GM12878 (cell line): Measurements from ENCODE around the gene KRT71. TPM values are rescaled to one million over a fixed set of nuclear protein-coding genes. Genes with fewer than 3 reads are reported as not detected.

Experiments used
- ATAC-seq: fragments of 200-7000 bp; cut with Tn5 transposase; 3 replicates; pipeline ENCODE4 v1.9.1; 2020; ENCODE audit warnings: mild to moderate bottlenecking, moderate library complexity
- BruUV-seq: library from RNA; stranded (reverse); fragments of 400-500 nt; replicated peaks from 2 replicates; lab custom pipeline; 2021; lab: Mats Ljungman, UMichigan
- CTCF ChIA-PET: fragments of 300-600 bp; sonication (Branson Sonifier 250); formaldehyde crosslinking; extraction: SDS; loops from one replicate; lab custom pipeline; 2021; ENCODE audit warnings: inconsistent platforms; lab: Yijun Ruan, JAX
- POLR2A ChIA-PET: fragments of 350-600 bp; formaldehyde crosslinking; extraction: SDS; loops from one replicate; lab custom pipeline; 2021; ENCODE audit warnings: inconsistent platforms; lab: Charles Lee
- RAD21 ChIA-PET: fragments of 300-600 bp; sonication (Branson Sonifier 250); formaldehyde crosslinking; loops from one replicate; lab custom pipeline; 2023; ENCODE audit warnings: antibody characterized with exemption; ENCODE audit not compliant: unreplicated experiment; lab: Charles Lee
- SMC1A ChIA-PET: fragments of 300-600 bp; sonication (Branson Sonifier 250); formaldehyde crosslinking; loops from one replicate; lab custom pipeline; 2023; ENCODE audit not compliant: unreplicated experiment, uncharacterized antibody; lab: Charles Lee
- DNase-seq: peaks from one replicate; pipeline ENCODE4 v3.0.0-alpha.2; 2011; ENCODE audit warnings: low read depth, low spot score
- FAIRE-seq: peaks from 3 replicates; lab custom pipeline; 2011; peaks lifted over from hg19 to GRCh38; lab: Jason Lieb, UNC
- H2AFZ ChIP-seq: 2 replicates; pipeline ENCODE4 v1.6.0; 2011; ENCODE audit warnings: low read depth, low read length, control low read depth; ENCODE audit not compliant: control insufficient read depth
- H3K27ac ChIP-seq: 2 replicates; pipeline ENCODE4 v1.5.1; 2011; ENCODE audit warnings: control low read depth; ENCODE audit not compliant: control insufficient read depth, insufficient read depth
- H3K27me3 ChIP-seq, 2 experiments: replicated peaks in 1 of 2; 2 replicates each; pipeline versions ENCODE4 v1.6.0 to v1.6.1; 2011; ENCODE audit warnings: low read length in 1 of 2; ENCODE audit not compliant: control insufficient read depth in 2 of 2, insufficient read depth in 2 of 2
- H3K36me3 ChIP-seq, 2 experiments: 2 replicates each; pipeline ENCODE4 v1.5.1; 2011; ENCODE audit warnings: low read length in 1 of 2; ENCODE audit not compliant: control insufficient read depth in 2 of 2, insufficient read depth in 2 of 2
- H3K4me1 ChIP-seq: 2 replicates; pipeline ENCODE4 v1.6.1; 2011; ENCODE audit warnings: mild to moderate bottlenecking, low read length, moderate library complexity, mixed read lengths; ENCODE audit not compliant: control insufficient read depth, insufficient read depth
- H3K4me2 ChIP-seq: 2 replicates; pipeline ENCODE4 v1.6.0; 2011; ENCODE audit warnings: control low read depth; ENCODE audit not compliant: control insufficient read depth, insufficient read depth
- H3K4me3 ChIP-seq: fragments of 200-600 bp; sonication (generic); 2 replicates; pipeline ENCODE4 v1.5.1; 2016
- H3K79me2 ChIP-seq: 2 replicates; pipeline ENCODE4 v1.6.0; 2011; ENCODE audit warnings: low read length; ENCODE audit not compliant: control insufficient read depth, insufficient read depth
- H3K9ac ChIP-seq: 2 replicates; pipeline ENCODE4 v1.8.0; 2011; ENCODE audit warnings: low read length, control low read depth, mixed read lengths; ENCODE audit not compliant: control insufficient read depth, insufficient read depth
- H3K9me3 ChIP-seq: replicated peaks from 3 replicates; pipeline ENCODE4 v1.5.1; 2011; ENCODE audit warnings: mild to moderate bottlenecking, low read length; ENCODE audit not compliant: control insufficient read depth, insufficient read depth
- H4K20me1 ChIP-seq: 2 replicates; pipeline ENCODE4 v1.6.0; 2011; ENCODE audit not compliant: control insufficient read depth, insufficient read depth
- BCL11A ChIP-seq: IDR thresholded peaks from 2 replicates; pipeline ENCODE4 v1.6.1; 2011; ENCODE audit warnings: low read depth, low read length
- FOS ChIP-seq: IDR thresholded peaks from 3 replicates; pipeline ENCODE4 v1.6.1; 2011; ENCODE audit warnings: borderline replicate concordance; ENCODE audit not compliant: insufficient read length; ENCODE audit errors: extremely low read depth
- RAD21 ChIP-seq: IDR thresholded peaks from 2 replicates; pipeline ENCODE4 v1.6.1; 2011; ENCODE audit warnings: mild to moderate bottlenecking, low read depth, low read length, moderate library complexity; ENCODE audit not compliant: insufficient read depth
- RB1 ChIP-seq: fragments of 450-650 bp; formaldehyde crosslinking; IDR thresholded peaks from 2 replicates; pipeline ENCODE4 v1.6.1; 2017; ENCODE audit warnings: mild to moderate bottlenecking, borderline replicate concordance
- STAT1 ChIP-seq: fragments of 450-650 bp; conservative IDR thresholded peaks from 2 replicates; pipeline ENCODE4 v1.6.1; 2014; ENCODE audit warnings: antibody characterized with exemption, mild to moderate bottlenecking
- WGBS: methylation state at CpG from one replicate; pipeline ENCODE4 v1.1.6; 2016; ENCODE audit warnings: low lambda C conversion rate; ENCODE audit not compliant: insufficient replicate concordance, insufficient coverage; ENCODE audit errors: missing lambda C conversion rate; 5-methylcytosine and 5-hydroxymethylcytosine counted together
- in situ Hi-C: fragments of 300-500 bp; cut with MboI; formaldehyde crosslinking; loops from 9 replicates; pipeline ENCODE4 v1.14.3; 2018; ENCODE audit warnings: mixed read lengths
- intact Hi-C: fragments of 100-400 bp; cut with micrococcal nuclease; formaldehyde crosslinking; loops from one replicate; pipeline ENCODE4 v1.14.2; 2022; ENCODE audit not compliant: unreplicated experiment
- polyA plus RNA-seq, 11 experiments: library from polyadenylated mRNA; depleted of rRNA in 4 of 11; unstranded in 6 of 11; stranded (reverse) in 5 of 11; fragments of >200 nt; fragmentation: Nextera tagmentation in 4 of 11; fragmentation: Illumina TruSeq in 1 of 11; extraction: Ambion mirVana in 4 of 11; extraction: Trizol in 1 of 11; gene quantifications; 1 replicate in 1 of 11; 2 replicates in 10 of 11; pipeline versions ENCODE4 v1.2.1 to v1.2.3, GENCODE V29; 2011 to 2016; ENCODE audit warnings: inconsistent platforms in 2 of 11, missing spikeins in 2 of 11, low read depth in 1 of 11
- total RNA-seq, 4 experiments: library from RNA; depleted of rRNA in 3 of 4; stranded (reverse); fragments of >200 nt in 3 of 4; fragmentation: Illumina TruSeq in 1 of 4; extraction: Trizol in 1 of 4; gene quantifications; 2 replicates each; pipeline versions ENCODE4 v1.2.1 to v1.2.3, GENCODE V29; 2013 to 2021
- TF ChIP-seq, protein P1 (sequence below): fragments of 450-650 bp; formaldehyde crosslinking; IDR thresholded peaks from 2 replicates; pipeline ENCODE4 v1.5.0; 2022; ENCODE audit warnings: mild to moderate bottlenecking, missing genetic modification characterization
- TF ChIP-seq, protein P2 (sequence below): fragments of 450-650 bp; IDR thresholded peaks from 2 replicates; pipeline ENCODE4 v1.6.1; 2016; ENCODE audit warnings: mild to moderate bottlenecking, moderate library complexity, borderline replicate concordance
- TF ChIP-seq, protein P3 (sequence below): IDR thresholded peaks from 2 replicates; pipeline ENCODE4 v1.6.1; 2012; ENCODE audit warnings: low read depth, low read length, improper control_type of control experiment

Gene KRT71
- total and polyA plus RNA-seq, 10 of the 15 experiments (the other 5 are each of a cell fraction or from before 2014, with no cell fraction given) = not detected

DNA sequence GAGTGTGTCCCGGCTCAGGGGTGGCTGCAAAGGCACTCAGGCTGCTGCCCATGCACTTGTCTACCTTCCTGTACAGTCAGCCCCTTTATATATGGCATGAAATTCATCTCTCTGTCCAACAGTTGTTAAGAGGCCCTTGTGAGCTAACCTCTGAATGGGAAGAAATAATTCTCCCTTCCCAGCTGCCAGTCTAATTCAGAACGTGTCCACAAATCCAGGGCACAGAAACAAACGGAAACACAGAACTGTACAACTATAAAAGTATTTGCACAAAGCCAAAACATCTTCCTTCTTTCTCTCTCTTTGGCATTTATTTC is 33.6 kb downstream of the KRT71 start:
- WGBS = 0% methylated on average over 3 of the region's 3 CpGs
- no peak overlapping the region for H3K9ac ChIP-seq
- RAD21 ChIA-PET = no interaction called here
- SMC1A ChIA-PET = no interaction called here
- no peak overlapping the region for H3K4me3 ChIP-seq
- H3K36me3 ChIP-seq = no peaks in the 10 kb centered on the region
- H3K4me1 ChIP-seq = no peaks in the 10 kb centered on the region
- H3K27me3 ChIP-seq = peaks cover 0 to 7% of the 10 kb centered on the region in 2 experiments; a peak in 3 of 4 replicates
- H3K27ac ChIP-seq = no peak overlapping the region
- DNase-seq = no peak
- ATAC-seq = no peak
- H3K9me3 ChIP-seq = no peaks in the 10 kb centered on the region
- intact Hi-C loops = no loop called here
- H3K79me2 ChIP-seq = no peaks in the 10 kb centered on the region
- CTCF ChIA-PET = no interaction called here
- no peak overlapping the region for H2AFZ ChIP-seq
- TF ChIP-seq BCL11A = no peak
- no peak for TF ChIP-seq STAT1
- no peak for TF ChIP-seq FOS
- TF ChIP-seq, protein P1, sequence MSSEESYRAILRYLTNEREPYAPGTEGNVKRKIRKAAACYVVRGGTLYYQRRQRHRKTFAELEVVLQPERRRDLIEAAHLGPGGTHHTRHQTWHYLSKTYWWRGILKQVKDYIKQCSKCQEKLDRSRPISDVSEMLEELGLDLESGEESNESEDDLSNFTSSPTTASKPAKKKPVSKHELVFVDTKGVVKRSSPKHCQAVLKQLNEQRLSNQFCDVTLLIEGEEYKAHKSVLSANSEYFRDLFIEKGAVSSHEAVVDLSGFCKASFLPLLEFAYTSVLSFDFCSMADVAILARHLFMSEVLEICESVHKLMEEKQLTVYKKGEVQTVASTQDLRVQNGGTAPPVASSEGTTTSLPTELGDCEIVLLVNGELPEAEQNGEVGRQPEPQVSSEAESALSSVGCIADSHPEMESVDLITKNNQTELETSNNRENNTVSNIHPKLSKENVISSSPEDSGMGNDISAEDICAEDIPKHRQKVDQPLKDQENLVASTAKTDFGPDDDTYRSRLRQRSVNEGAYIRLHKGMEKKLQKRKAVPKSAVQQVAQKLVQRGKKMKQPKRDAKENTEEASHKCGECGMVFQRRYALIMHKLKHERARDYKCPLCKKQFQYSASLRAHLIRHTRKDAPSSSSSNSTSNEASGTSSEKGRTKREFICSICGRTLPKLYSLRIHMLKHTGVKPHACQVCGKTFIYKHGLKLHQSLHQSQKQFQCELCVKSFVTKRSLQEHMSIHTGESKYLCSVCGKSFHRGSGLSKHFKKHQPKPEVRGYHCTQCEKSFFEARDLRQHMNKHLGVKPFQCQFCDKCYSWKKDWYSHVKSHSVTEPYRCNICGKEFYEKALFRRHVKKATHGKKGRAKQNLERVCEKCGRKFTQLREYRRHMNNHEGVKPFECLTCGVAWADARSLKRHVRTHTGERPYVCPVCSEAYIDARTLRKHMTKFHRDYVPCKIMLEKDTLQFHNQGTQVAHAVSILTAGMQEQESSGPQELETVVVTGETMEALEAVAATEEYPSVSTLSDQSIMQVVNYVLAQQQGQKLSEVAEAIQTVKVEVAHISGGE = no peak
- TF ChIP-seq, protein P2, sequence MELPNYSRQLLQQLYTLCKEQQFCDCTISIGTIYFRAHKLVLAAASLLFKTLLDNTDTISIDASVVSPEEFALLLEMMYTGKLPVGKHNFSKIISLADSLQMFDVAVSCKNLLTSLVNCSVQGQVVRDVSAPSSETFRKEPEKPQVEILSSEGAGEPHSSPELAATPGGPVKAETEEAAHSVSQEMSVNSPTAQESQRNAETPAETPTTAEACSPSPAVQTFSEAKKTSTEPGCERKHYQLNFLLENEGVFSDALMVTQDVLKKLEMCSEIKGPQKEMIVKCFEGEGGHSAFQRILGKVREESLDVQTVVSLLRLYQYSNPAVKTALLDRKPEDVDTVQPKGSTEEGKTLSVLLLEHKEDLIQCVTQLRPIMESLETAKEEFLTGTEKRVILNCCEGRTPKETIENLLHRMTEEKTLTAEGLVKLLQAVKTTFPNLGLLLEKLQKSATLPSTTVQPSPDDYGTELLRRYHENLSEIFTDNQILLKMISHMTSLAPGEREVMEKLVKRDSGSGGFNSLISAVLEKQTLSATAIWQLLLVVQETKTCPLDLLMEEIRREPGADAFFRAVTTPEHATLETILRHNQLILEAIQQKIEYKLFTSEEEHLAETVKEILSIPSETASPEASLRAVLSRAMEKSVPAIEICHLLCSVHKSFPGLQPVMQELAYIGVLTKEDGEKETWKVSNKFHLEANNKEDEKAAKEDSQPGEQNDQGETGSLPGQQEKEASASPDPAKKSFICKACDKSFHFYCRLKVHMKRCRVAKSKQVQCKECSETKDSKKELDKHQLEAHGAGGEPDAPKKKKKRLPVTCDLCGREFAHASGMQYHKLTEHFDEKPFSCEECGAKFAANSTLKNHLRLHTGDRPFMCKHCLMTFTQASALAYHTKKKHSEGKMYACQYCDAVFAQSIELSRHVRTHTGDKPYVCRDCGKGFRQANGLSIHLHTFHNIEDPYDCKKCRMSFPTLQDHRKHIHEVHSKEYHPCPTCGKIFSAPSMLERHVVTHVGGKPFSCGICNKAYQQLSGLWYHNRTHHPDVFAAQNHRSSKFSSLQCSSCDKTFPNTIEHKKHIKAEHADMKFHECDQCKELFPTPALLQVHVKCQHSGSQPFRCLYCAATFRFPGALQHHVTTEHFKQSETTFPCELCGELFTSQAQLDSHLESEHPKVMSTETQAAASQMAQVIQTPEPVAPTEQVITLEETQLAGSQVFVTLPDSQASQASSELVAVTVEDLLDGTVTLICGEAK = no peak
- TF ChIP-seq RAD21 = no peak
- TF ChIP-seq, protein P3, sequence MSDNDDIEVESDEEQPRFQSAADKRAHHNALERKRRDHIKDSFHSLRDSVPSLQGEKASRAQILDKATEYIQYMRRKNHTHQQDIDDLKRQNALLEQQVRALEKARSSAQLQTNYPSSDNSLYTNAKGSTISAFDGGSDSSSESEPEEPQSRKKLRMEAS = no peak
- no peak for TF ChIP-seq RB1
- in situ Hi-C loops = no loop called here
- no TSS peak for BruUV-seq
- FAIRE-seq = no peak
- no peak overlapping the region for H3K4me2 ChIP-seq
- H4K20me1 ChIP-seq = no peaks in the 10 kb centered on the region
- POLR2A ChIA-PET = no interaction called here
